ENCODE results near the gene HLA-DQA1.
"Not testable (repeated sequence)": the region's sequence is repeated elsewhere in the genome, so short reads cannot be mapped to it uniquely, and the experiment has no call there.

HLA-DQA1 gene

DNA sequence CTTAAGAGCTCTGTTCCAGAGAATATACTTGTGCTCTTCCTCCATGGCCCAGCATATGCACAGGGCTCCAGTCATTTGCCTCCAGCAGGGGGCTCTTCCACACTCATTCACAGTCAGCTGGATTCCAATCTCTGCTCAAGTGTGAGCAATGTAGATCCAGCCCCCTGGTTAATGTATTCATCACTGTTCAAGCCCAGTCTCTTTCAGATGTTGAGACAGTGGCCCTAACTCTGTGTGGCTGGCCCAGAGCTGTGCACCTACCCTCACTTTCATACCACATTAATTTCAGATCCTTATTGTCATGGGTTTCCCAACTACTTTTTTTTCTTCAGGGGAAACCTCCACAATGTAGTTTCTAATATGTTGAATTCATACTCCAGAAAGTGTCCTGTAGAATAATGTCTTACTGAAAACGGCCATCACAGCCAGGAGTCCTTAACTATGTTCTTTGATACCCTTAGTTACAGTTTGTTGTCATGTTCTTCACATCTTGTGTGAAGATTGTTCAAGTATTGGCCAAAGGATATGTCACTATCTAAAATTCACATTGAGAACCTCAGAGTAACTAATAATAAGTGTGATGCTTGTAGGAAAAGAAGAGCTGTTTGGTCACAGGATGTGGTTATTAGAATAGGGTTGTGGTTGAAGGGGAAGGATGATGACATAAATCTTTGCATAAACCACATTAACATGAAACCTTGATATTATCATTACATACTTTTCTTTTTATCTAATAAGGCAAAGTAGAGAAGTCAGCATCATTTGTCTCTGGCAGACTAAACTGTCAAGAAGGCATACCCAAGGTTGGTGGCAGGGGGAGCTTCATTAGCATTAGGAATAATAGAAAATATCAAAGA is 14.4 kb upstream of the HLA-DQA1 start:
- DNase-seq = peak; percentile 92

DNA sequence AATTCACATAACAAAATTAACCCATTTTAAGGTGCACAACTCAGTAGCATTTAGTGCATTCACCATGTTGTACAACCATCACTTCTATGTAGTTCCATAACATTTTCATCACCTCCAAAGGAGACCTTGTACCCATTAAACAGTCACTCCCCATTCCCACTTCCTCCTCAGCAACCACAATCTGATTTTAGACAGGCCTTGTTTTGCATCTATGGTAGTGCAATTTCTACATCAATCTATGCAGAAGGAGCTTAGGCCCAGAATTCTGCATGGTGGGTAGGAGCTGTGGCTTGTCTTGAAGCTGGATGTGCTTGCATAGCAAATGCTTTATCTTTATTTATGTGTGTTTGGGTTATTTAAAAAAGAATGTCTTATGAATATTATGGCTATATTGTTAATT is 13.5 kb upstream of the HLA-DQA1 start:
- no peak for DNase-seq

DNA sequence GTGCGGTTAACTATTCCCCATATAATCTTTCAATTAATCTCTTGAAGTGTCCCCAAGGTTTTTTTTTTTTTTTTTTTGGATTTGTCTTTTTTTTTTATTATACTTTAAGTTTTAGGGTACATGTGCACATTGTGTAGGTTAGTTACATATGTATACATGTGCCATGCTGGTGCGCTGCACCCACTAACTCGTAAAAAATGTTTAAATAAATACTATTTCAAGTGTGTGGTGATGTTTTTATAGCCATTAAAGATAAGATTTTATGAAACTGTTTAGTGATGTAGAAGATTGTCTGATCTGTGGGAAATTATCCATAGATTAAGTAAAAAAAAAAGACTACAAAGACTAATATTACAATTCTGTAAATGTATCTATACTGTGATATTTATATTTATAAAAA is 12.6 kb upstream of the HLA-DQA1 start:
- no peak for DNase-seq

GRCh38 chr6:32625137-32625536 is 12.1 kb upstream of the HLA-DQA1 start:
- no peak for DNase-seq

- DNase-seq = no peak
Observed at GRCh38 chr6:32627249-32627648, 10.0 kb upstream of the HLA-DQA1 start.

GRCh38 chr6:32627831-32628230 is 9.4 kb upstream of the HLA-DQA1 start:
- peak; percentile 61 for DNase-seq

DNA sequence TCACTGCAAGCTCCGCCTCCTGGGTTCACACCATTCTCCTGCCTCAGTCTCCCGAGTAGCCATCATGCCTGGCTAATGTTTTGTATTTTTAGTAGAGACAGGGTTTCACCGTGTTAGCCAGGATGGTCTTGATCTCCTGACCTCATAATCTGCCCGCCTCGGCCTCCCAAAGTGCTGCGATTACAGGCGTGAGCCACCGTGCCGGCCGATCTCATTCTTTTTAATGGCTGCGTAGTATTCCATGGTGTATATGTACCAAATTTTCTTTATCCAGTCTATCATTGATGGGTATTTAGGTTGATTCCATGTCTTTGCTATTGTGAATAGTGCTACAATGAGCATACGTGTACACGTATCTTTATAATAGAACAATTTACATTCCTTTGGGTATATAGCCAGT is 7.4 kb upstream of the HLA-DQA1 start:
- not testable (repeated sequence) for DNase-seq

GRCh38 chr6:32635526-32636123 is 1.6 kb upstream of the HLA-DQA1 start:
- no peak for DNase-seq

GRCh38 chr6:32637883-32638282 is 677 bp downstream of the HLA-DQA1 start:
- DNase-seq = no peak

DNA sequence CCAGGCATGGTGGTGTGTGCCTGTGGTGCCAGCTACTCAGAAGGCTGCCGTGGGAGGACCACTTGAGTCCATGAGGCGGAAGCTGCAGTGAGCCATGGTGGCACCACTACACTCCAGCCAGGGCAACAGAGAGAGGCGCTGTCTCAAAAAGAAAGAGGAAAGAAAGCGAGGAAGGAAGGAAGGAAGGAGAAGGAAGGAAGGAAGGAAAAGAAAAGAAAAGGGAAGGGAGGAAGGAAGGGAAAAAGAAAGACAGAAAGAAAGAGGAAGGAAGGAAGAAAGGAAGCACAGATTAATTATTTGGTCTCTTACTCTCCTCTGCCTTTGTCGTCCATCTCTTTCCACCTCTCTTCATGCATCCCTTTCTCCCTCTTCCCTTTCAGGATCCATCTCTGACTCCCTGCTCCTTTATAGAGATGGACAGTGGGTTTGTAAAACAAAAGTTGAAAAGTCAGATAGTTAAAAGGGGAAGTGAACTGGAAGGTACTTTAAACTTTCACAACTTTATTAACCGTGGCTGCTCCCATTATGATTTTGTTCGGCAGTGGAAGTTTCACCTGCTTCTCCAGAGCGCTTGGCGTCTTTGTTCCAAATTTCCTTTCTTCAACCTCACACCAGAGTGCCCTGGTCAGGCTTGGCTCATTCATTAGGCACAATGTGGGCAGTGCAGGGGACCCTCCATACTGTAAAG is 1.5 kb downstream of the HLA-DQA1 start:
- DNase-seq = no peak

DNA sequence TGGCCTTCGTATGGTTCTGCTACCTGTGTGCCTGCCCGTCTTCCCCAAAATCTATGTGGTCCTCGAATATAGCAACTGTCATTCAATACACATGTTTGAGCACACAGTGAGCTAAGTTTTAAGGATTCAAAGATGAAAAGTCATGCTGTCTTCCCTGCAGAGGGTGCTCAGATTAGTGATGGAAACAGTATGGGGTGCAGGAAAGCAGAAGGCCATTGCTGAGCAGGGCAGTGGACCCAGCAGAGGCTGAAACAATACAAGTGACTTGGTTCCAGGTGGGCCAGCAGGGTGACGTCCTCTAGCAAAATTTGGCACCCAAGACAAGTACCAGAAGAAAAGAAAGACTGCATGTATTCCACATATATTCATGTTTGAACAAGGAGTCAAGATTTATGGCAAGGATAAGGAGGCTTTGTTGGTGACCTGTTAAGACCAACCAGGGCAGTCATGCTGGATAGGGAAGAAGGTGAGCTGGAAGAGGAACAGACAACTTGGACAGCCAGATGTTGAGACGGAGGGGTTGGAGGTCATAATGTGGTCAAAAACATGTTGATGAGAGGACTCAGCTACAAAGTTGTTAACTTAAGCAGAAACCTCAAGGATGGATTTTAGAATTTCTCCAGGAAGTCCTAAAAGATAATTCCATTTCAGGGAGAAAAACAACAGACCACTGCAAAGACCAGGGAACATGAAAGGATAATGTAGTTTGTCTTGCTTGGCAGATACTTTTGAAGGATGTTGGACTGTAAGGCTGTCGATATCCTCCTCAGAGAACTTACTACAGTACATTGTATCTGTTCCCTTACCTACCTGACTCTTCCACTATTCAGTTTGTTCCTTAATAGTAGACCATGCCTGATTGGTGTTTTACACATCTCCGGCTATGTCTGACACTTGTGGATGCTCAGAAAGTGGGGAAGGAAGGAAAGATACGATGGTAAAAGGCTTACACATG is 2.5 kb downstream of the HLA-DQA1 start:
- no peak for DNase-seq

- no peak for DNase-seq
Observed at GRCh38 chr6:32641122-32641521, 3.9 kb downstream of the HLA-DQA1 start.

GRCh38 chr6:32641785-32642719 is 4.8 kb downstream of the HLA-DQA1 start:
- not testable (repeated sequence) for DNase-seq

GRCh38 chr6:32642720-32643106 is 5.5 kb downstream of the HLA-DQA1 start:
- no peak for DNase-seq

DNA sequence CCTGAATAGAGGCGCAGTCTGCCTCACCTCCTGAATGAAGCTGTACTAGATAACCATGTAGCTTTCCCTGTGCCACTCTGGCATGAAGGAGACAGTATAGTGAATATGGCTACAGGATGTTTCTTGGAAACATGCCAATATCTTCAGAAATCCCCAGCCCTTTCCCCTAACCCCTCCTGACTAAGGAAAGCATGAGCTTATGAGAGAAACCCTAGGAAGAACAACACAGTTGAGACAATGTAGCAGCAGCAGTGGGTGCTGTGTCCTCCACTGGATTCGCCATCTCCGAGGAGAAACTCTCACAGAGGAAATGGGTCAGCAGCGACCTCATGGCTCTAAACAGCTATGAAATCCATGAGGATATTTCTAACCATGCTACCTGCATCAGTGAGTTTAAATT is 6.7 kb downstream of the HLA-DQA1 start:
- DNase-seq = peak; percentile 0

DNA sequence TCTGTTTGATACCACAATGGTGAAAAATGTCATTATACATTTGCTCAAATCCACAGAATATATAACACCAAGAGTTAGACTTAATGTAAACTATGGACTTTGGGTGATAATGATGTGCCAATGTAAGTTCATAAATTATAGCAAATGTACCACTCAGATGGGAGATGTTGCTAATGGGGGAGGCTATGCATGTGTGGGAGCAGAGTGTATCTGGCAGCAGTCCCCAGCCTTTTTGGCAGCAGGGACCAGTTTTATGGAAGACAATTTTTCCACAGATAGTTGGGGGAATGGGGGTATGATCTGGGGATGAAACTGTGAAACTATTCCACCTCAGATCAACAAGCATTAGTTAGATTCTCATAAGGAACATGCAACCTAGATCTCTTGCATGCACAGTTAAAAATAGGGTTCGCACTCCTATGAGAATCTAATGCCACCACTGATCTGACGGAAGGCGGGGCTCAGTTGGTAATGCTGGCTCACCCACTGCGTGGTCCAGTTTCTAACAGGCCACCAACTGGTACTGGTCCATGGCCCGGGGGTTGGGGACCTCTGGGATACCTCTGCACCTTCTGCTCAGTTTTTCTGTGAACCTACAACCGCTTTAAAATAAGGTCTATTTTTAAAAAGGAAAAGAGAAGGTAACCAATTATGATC is 8.0 kb downstream of the HLA-DQA1 start:
- DNase-seq = no peak

DNA sequence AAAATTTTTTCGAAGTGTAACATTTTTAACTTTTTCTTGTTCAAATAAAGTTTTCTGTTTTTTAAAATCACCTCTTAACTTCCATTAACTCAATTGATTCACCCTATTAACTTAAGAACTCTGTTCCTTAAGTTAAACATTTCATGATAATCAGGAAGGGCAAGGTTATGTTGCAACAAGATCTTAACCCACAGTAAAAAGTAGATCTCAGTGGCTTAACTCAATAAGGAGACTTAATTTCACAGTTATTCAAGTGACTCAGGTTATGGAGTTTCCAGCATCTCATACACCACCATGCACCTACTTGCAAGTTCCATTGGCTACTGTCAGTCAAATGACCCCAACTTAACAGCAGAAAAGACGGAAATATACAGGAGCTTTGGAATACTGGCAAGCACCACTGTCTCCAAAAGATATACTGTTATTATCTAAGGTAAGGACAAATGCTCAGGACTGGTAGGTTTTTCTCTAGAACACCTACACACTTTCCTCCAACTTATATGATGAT is 18.1 kb downstream of the HLA-DQA1 start:
- no peak for DNase-seq

DNA sequence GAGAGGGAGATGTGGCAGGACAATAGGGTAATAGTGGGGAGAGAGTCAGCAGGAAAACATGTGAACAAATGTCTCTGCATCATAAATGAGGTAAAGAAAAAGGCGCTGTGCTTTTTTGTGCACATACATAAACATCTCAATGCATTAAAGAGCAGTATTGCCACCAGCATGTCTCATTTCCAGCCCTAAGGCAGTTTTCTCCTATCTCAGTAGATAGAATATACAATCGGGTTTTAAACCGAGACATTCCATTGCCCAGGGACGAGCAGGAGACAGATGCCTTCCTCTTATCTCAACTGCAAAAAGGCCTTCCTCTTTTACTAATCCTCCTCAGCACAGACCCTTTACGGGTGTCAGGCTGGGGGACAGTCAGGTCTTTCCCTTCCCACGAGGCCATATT is 20.1 kb downstream of the HLA-DQA1 start:
- not testable (repeated sequence) for DNase-seq

DNA sequence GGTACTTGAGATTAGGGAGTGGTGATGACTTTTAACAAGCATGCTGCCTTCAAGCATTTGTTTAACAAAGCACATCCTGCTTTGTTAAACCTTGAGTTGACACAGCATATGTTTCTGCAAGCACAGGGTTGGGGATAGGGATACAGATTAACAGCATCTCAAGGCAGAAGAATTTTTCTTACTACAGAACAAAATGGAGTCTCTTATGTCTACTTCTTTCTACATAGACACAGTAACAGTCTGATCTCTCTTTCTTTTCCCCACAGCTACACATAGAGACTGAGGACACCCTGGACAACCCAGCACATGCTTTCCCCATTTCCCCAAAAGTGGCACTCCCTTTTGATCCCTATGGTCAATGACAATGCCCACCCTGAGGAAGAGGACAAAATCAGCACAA is 20.6 kb downstream of the HLA-DQA1 start:
- DNase-seq = not testable (repeated sequence)

- DNase-seq = no peak
Observed at GRCh38 chr6:32658268-32658897, 21.2 kb downstream of the HLA-DQA1 start.

Data from CD4-positive, alpha-beta T cell treated with Interleukin-17A for 1 hour (primary cell).